H1 (cell line): ENCODE measurements around the gene TMEM135. TPM values are rescaled to one million over a fixed set of nuclear protein-coding genes. Genes with fewer than 3 reads are reported as not detected.

ENCODE experiments used
- CTCF ChIA-PET: fragments of 300-600 bp; sonication (Branson Sonifier 250); formaldehyde crosslinking; loops from one replicate; lab custom pipeline; 2021; ENCODE audit not compliant: partially characterized antibody; lab: Charles Lee
- POLR2A ChIA-PET: fragments of 300-600 bp; sonication (Branson Sonifier 250); formaldehyde crosslinking; loops from one replicate; lab custom pipeline; 2021; ENCODE audit warnings: inconsistent platforms; ENCODE audit not compliant: partially characterized antibody; lab: Charles Lee
- DNase-seq, 2 experiments: peaks; one replicate each; pipeline versions ENCODE4 v3.0.0 to v3.0.0-alpha.2; 2010 to 2022; ENCODE audit warnings: low spot score in 2 of 2, low read depth in 1 of 2, mixed read lengths in 1 of 2
- FAIRE-seq: peaks from 2 replicates; lab custom pipeline; 2011; peaks lifted over from hg19 to GRCh38; lab: Jason Lieb, UNC
- H2AFZ ChIP-seq: 2 replicates; pipeline ENCODE4 v1.8.1; 2012; ENCODE audit warnings: low read length, inconsistent platforms
- H2AK5ac ChIP-seq: 2 replicates; pipeline ENCODE4 v1.6.1; 2013; ENCODE audit warnings: low read depth, low read length
- H2BK120ac ChIP-seq: replicated peaks from 2 replicates; pipeline ENCODE3; 2013; ENCODE audit warnings: low read depth, low read length, inconsistent platforms
- H2BK12ac ChIP-seq: 2 replicates; pipeline ENCODE4 v1.6.1; 2013; ENCODE audit warnings: low read depth, low read length
- H2BK15ac ChIP-seq: 2 replicates; pipeline ENCODE4 v1.6.1; 2013; ENCODE audit warnings: low read length
- H2BK20ac ChIP-seq: 2 replicates; pipeline ENCODE4 v1.6.1; 2013; ENCODE audit warnings: low read length
- H2BK5ac ChIP-seq: 2 replicates; pipeline ENCODE4 v1.6.1; 2013; ENCODE audit warnings: low read depth, low read length
- H3K14ac ChIP-seq: 2 replicates; pipeline ENCODE4 v1.6.1; 2013; ENCODE audit warnings: inconsistent platforms; ENCODE audit not compliant: insufficient read length
- H3K18ac ChIP-seq: 2 replicates; pipeline ENCODE4 v1.6.1; 2013; ENCODE audit warnings: low read length; ENCODE audit errors: extremely low read depth
- H3K23ac ChIP-seq: 2 replicates; pipeline ENCODE4 v1.6.1; 2013; ENCODE audit warnings: inconsistent platforms; ENCODE audit not compliant: insufficient read length
- H3K23me2 ChIP-seq: 2 replicates; pipeline ENCODE4 v1.6.1; 2013; ENCODE audit warnings: low read depth, low read length
- H3K27ac ChIP-seq: 2 replicates; pipeline ENCODE4 v1.6.1; 2011; ENCODE audit warnings: low read depth, low read length, inconsistent platforms
- H3K27me3 ChIP-seq, 4 experiments: replicated peaks in 1 of 4; 1 replicate in 1 of 4; 2 replicates in 3 of 4; pipeline versions ENCODE4 v1.6.1 to v1.8.1; 2011 to 2013; ENCODE audit warnings: low read length in 3 of 4, mild to moderate bottlenecking in 3 of 4, inconsistent platforms in 2 of 4, mixed read lengths in 2 of 4, moderate library complexity in 1 of 4; ENCODE audit not compliant: control insufficient read depth in 3 of 4, insufficient read depth in 3 of 4; ENCODE audit errors: extremely low read depth in 1 of 4
- H3K36me3 ChIP-seq, 4 experiments: 2 replicates each; pipeline versions ENCODE4 v1.6.1 to v1.8.1; 2011 to 2013; ENCODE audit warnings: mild to moderate bottlenecking in 4 of 4, low read length in 3 of 4, moderate library complexity in 2 of 4, control low read depth in 1 of 4, inconsistent platforms in 1 of 4; ENCODE audit not compliant: insufficient read depth in 4 of 4, control insufficient read depth in 2 of 4
- H3K4ac ChIP-seq: replicated peaks from 2 replicates; pipeline ENCODE3; 2013; ENCODE audit warnings: low read length, low read depth, mixed read lengths, inconsistent platforms; ENCODE audit not compliant: insufficient read length
- H3K4me1 ChIP-seq, 4 experiments: replicated peaks in 1 of 4; 1 replicate in 1 of 4; 2 replicates in 3 of 4; pipeline versions ENCODE4 v1.6.1 to v1.8.1; 2011 to 2013; ENCODE audit warnings: low read length in 3 of 4, inconsistent platforms in 2 of 4, mixed read lengths in 1 of 4; ENCODE audit not compliant: insufficient read depth in 4 of 4, control insufficient read depth in 3 of 4
- H3K4me2 ChIP-seq, 2 experiments: 2 replicates each; pipeline versions ENCODE4 v1.6.1 to v1.8.1; 2011 to 2013; ENCODE audit warnings: low read depth in 2 of 2, low read length in 2 of 2, control low read depth in 1 of 2, inconsistent platforms in 1 of 2, mild to moderate bottlenecking in 1 of 2; ENCODE audit not compliant: insufficient read depth in 1 of 2
- H3K4me3 ChIP-seq, 4 experiments: fragments of 200-600, 300-600 bp in 1 of 4; sonication (generic), shearing (Covaris generic), sonication (Bioruptor Twin) in 1 of 4; 2 replicates each; pipeline versions ENCODE4 v1.5.1 to v1.8.1; 2011 to 2016; ENCODE audit warnings: low read length in 4 of 4, low read depth in 3 of 4, control low read depth in 2 of 4, inconsistent platforms in 2 of 4, mild to moderate bottlenecking in 2 of 4, mixed read lengths in 1 of 4, moderate library complexity in 1 of 4; ENCODE audit not compliant: insufficient read depth in 2 of 4; ENCODE audit errors: extremely low read depth in 1 of 4
- H3K56ac ChIP-seq: replicated peaks from 2 replicates; pipeline ENCODE3; 2013; ENCODE audit warnings: low read depth, mild to moderate bottlenecking, mixed read lengths, low read length, inconsistent platforms; ENCODE audit not compliant: insufficient read length
- H3K79me1 ChIP-seq: 2 replicates; pipeline ENCODE4 v1.6.1; 2013; ENCODE audit warnings: low read depth, low read length, control low read depth
- H3K79me2 ChIP-seq, 2 experiments: 2 replicates each; pipeline versions ENCODE4 v1.6.1 to v1.8.1; 2012 to 2013; ENCODE audit warnings: low read length in 2 of 2, mild to moderate bottlenecking in 2 of 2, inconsistent platforms in 1 of 2; ENCODE audit not compliant: insufficient read depth in 2 of 2, control insufficient read depth in 1 of 2
- H3K9ac ChIP-seq, 4 experiments: replicated peaks in 1 of 4; 1 replicate in 1 of 4; 2 replicates in 3 of 4; pipeline versions ENCODE4 v1.6.1 to v1.8.1; 2011 to 2013; ENCODE audit warnings: low read depth in 3 of 4, low read length in 3 of 4, control low read depth in 2 of 4, mild to moderate bottlenecking in 2 of 4, moderate library complexity in 2 of 4, inconsistent platforms in 1 of 4; ENCODE audit errors: extremely low read depth in 1 of 4
- H3K9me3 ChIP-seq, 2 experiments: 2 replicates each; pipeline versions ENCODE4 v1.6.1 to v1.8.1; 2012 to 2013; ENCODE audit warnings: mild to moderate bottlenecking in 2 of 2, moderate library complexity in 2 of 2, control low read depth in 1 of 2, inconsistent platforms in 1 of 2, low read depth in 1 of 2, low read length in 1 of 2, mixed read lengths in 1 of 2; ENCODE audit not compliant: insufficient read depth in 2 of 2
- H4K20me1 ChIP-seq, 2 experiments: replicated peaks in 1 of 2; 2 replicates each; pipeline versions ENCODE3 to v1.8.1; 2011 to 2013; ENCODE audit warnings: inconsistent platforms in 2 of 2, low read length in 2 of 2, mild to moderate bottlenecking in 1 of 2; ENCODE audit not compliant: insufficient read depth in 2 of 2, control insufficient read depth in 1 of 2
- H4K5ac ChIP-seq: 2 replicates; pipeline ENCODE4 v1.6.1; 2013; ENCODE audit warnings: low read length, low read depth, mixed read lengths, inconsistent platforms; ENCODE audit not compliant: insufficient read length
- H4K8ac ChIP-seq: 2 replicates; pipeline ENCODE4 v1.8.0; 2013; ENCODE audit warnings: mild to moderate bottlenecking, moderate library complexity, low read length, inconsistent platforms; ENCODE audit not compliant: insufficient read depth; ENCODE audit errors: extremely low read depth
- H4K91ac ChIP-seq: replicated peaks from 2 replicates; pipeline ENCODE3; 2013; ENCODE audit warnings: low read length, mixed read lengths, inconsistent platforms; ENCODE audit not compliant: insufficient read length
- CBX8 ChIP-seq: fragments of 300-800, 300-1000 bp; sonication (generic); IDR thresholded peaks from 2 replicates; pipeline ENCODE4 v1.7.1; 2016; ENCODE audit warnings: low read depth, low read length, borderline replicate concordance
- CEBPB ChIP-seq: IDR thresholded peaks from 2 replicates; pipeline ENCODE4 v1.6.1; 2012; ENCODE audit warnings: low read depth, low read length
- CHD1 ChIP-seq: IDR thresholded peaks from 2 replicates; pipeline ENCODE4 v1.6.1; 2012; ENCODE audit warnings: low read depth, low read length, improper control_type of control experiment
- CHD2 ChIP-seq: IDR thresholded peaks from 2 replicates; pipeline ENCODE4 v1.6.1; 2012; ENCODE audit warnings: low read length, improper control_type of control experiment
- CREB1 ChIP-seq: IDR thresholded peaks from 2 replicates; pipeline ENCODE4 v1.6.1; 2012; ENCODE audit warnings: inconsistent platforms
- CTBP2 ChIP-seq: IDR thresholded peaks from 2 replicates; pipeline ENCODE4 v1.7.0; 2011; ENCODE audit warnings: borderline replicate concordance, mild to moderate bottlenecking, moderate library complexity, mixed read lengths, low read length; ENCODE audit not compliant: insufficient read depth, insufficient read length
- EZH2 ChIP-seq: fragments of 200-600 bp; sonication (generic); IDR thresholded peaks from 2 replicates; pipeline ENCODE4 v1.7.1; 2012; ENCODE audit warnings: low read depth, mild to moderate bottlenecking, moderate library complexity, low read length, inconsistent platforms; ENCODE audit not compliant: severe bottlenecking
- KDM4A ChIP-seq: IDR thresholded peaks from one replicate; pipeline ENCODE4 v1.7.1; 2012; ENCODE audit warnings: low read depth, mild to moderate bottlenecking, moderate library complexity, low read length, inconsistent platforms; ENCODE audit not compliant: severe bottlenecking
- KDM5A ChIP-seq: fragments of 200-600 bp; IDR thresholded peaks from 2 replicates; pipeline ENCODE4 v1.7.1; 2012; ENCODE audit warnings: mild to moderate bottlenecking, low read length, inconsistent platforms, mixed read lengths
- POLR2A ChIP-seq, 2 experiments: IDR thresholded peaks; 1 replicate in 1 of 2; 2 replicates in 1 of 2; pipeline ENCODE4 v1.6.1; 2011; ENCODE audit warnings: low read depth in 2 of 2, low read length in 2 of 2, mild to moderate bottlenecking in 2 of 2; ENCODE audit errors: control extremely low read depth in 1 of 2
- POLR2AphosphoS5 ChIP-seq: IDR thresholded peaks from 2 replicates; pipeline ENCODE4 v1.6.1; 2011; ENCODE audit warnings: low read depth, low read length
- SP2 ChIP-seq: IDR thresholded peaks from 2 replicates; pipeline ENCODE4 v1.6.1; 2012; ENCODE audit warnings: mild to moderate bottlenecking, low read length, inconsistent platforms
- TAF1 ChIP-seq: IDR thresholded peaks from 2 replicates; pipeline ENCODE4 v1.6.1; 2011; ENCODE audit warnings: mild to moderate bottlenecking, low read depth, low read length
- TEAD4 ChIP-seq: IDR thresholded peaks from 2 replicates; pipeline ENCODE4 v1.6.1; 2012; ENCODE audit warnings: low read depth, low read length, inconsistent platforms, mixed read lengths
- WGBS, 2 experiments: shearing (Covaris generic) in 1 of 2; methylation state at CpG; one replicate each; pipeline versions ENCODE4 v1.1.6 to v1.1.7; 2013 to 2015; ENCODE audit warnings: low lambda C conversion rate in 2 of 2, mixed read lengths in 2 of 2, inconsistent platforms in 1 of 2, low coverage in 1 of 2, missing lambda C conversion rate in 1 of 2; ENCODE audit not compliant: insufficient replicate concordance in 2 of 2, insufficient coverage in 1 of 2, insufficient read length in 1 of 2; ENCODE audit errors: extremely low coverage in 1 of 2, missing lambda C conversion rate in 1 of 2; 5-methylcytosine and 5-hydroxymethylcytosine counted together
- polyA plus RNA-seq, 7 experiments: library from polyadenylated mRNA; depleted of rRNA in 3 of 7; stranded (reverse) in 5 of 7; unstranded in 2 of 7; fragments of >200 nt in 5 of 7; fragments of 200-250 nt in 2 of 7; gene quantifications; 1 replicate in 5 of 7; 2 replicates in 1 of 7; 4 replicates in 1 of 7; pipeline versions ENCODE4 v1.2.1 to v1.2.3, GENCODE V29; 2011 to 2013; ENCODE audit warnings: missing spikeins in 2 of 7, mixed read lengths in 2 of 7
- total RNA-seq: library from RNA; stranded (reverse); fragmentation: NEBNext Ultra II Directional; extraction: Animal tissue kit (Norgen Biotek cat#: 25700); gene quantifications from 2 replicates; pipeline ENCODE4 v1.2.1, GENCODE V29; 2021

Gene TMEM135
- total and polyA plus RNA-seq, 2 of the 8 experiments (the other 6 are each of a cell fraction or from before 2014, with no cell fraction given) = 9.3 to 31.3 TPM

DNA sequence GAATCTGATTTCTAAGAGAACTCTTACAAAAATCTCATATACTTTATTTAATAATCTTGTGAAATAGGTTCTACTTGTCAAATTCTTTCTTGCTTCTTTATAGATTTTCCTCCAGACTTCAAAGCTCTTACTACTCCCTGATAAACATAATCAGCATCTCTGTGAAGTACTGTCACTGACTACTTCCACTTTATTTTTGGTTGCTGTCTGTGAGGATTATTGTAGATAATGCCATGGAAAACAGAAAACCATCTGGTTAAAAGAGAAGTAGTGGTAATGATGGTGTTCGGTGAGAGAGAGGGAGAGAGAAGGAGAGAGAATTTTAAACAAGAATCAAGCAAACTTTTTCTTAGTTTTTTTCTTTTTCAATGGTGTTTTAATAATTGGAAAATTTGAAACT, 152.3 kb downstream of the TMEM135 start:
- 92 to 100% methylated on average over 1 of the region's 1 CpG for WGBS, 2 experiments
- CTCF ChIA-PET = no interaction called here
- no peaks in the 10 kb centered on the region for H3K4me1 ChIP-seq

More for the DNA sequence above, 152.3 kb downstream of the TMEM135 start:
- Histone ChIP-seq H2AK5ac (no peak overlapping the region), H3K9ac (no peak overlapping the region), H3K79me1 (no peaks in the 10 kb centered on the region), H4K5ac (no peak overlapping the region), H3K23me2 (no peaks in the 10 kb centered on the region), H3K4me2 (no peak overlapping the region), H3K36me3 (no peaks in the 10 kb centered on the region), H3K27ac (no peak overlapping the region), H3K23ac (no peak overlapping the region), H3K4ac (no peak overlapping the region), H3K79me2 (no peaks in the 10 kb centered on the region), H2BK20ac (no peak overlapping the region), H2BK12ac (no peak overlapping the region), H2AFZ (no peak overlapping the region), H2BK5ac (no peak overlapping the region), H3K14ac (no peak overlapping the region), H4K91ac (no peak overlapping the region), H3K56ac (no peak overlapping the region), H3K27me3 (no peaks in the 10 kb centered on the region), H2BK120ac (no peak overlapping the region), H4K8ac (no peak overlapping the region), H2BK15ac (no peak overlapping the region), H4K20me1 (no peaks in the 10 kb centered on the region), H3K9me3 (no peaks in the 10 kb centered on the region), H3K4me3 (no peak overlapping the region), H3K18ac (no peak overlapping the region)
- TF ChIP-seq POLR2A (IDR thresholded peaks at IDR 0.05; ENCODE audit: control extremely low read depth in 1 of 2, low read depth in 2 of 2, low read length in 2 of 2) = no peak
- TF ChIP-seq CREB1 = no peak
- TF ChIP-seq TEAD4 = no peak
- no peak for TF ChIP-seq CTBP2
- no peak for TF ChIP-seq KDM4A
- TF ChIP-seq SP2 = no peak
- no peak for TF ChIP-seq CHD2
- no peak for TF ChIP-seq TAF1
- no peak for TF ChIP-seq POLR2AphosphoS5
- no peak for TF ChIP-seq KDM5A
- no peak for TF ChIP-seq CBX8
- no peak for TF ChIP-seq EZH2
- TF ChIP-seq CEBPB = no peak
- no peak for TF ChIP-seq CHD1
- DNase-seq (no peak), FAIRE-seq (no peak)
- POLR2A ChIA-PET = interaction anchor here (0.8 kb wide), 1 partner anchor 234 kb away, joined by 3 read pairs; no protein-coding TSS in a partner anchor
